ENCODE data around the gene GABRG3. TPM values are rescaled to one million over a fixed set of nuclear protein-coding genes. Genes with fewer than 3 reads are reported as not detected.

The GABRG3 gene
- total RNA-seq, 1 donor from 2014 or later, result 0.08 TPM

DNA sequence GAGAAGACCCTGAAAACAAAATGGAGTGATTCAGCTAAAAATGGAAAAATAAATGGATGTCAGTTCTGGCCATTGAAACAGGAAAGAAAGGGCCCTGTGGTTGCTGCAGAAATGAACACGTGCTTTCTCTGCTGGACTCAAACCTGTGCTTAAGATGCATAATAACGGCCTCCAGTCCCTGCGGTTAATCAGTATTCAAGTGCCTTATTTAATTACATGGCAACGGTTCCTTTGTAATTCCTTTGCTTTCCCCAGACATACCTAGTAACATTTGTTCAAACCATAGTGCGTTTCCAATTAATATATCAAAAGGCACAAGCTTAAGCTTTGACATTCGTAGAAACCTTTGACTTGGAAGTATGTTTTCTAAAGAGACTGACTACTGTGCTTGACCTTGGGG lies 428.3 kb downstream of the GABRG3 start:
- Histone ChIP-seq H3K4me3 (ENCODE audit: low read depth, low read length) (no peak overlapping the region), H3K36me3 (ENCODE audit: control insufficient read depth, insufficient read depth, low read length) (no peaks in the 10 kb centered on the region), H3K27me3 (ENCODE audit: control insufficient read depth, insufficient read depth, low read length) (no peaks in the 10 kb centered on the region)
- DNase-seq (ENCODE audit: low read depth), result no peak
- TF ChIP-seq, protein P1, sequence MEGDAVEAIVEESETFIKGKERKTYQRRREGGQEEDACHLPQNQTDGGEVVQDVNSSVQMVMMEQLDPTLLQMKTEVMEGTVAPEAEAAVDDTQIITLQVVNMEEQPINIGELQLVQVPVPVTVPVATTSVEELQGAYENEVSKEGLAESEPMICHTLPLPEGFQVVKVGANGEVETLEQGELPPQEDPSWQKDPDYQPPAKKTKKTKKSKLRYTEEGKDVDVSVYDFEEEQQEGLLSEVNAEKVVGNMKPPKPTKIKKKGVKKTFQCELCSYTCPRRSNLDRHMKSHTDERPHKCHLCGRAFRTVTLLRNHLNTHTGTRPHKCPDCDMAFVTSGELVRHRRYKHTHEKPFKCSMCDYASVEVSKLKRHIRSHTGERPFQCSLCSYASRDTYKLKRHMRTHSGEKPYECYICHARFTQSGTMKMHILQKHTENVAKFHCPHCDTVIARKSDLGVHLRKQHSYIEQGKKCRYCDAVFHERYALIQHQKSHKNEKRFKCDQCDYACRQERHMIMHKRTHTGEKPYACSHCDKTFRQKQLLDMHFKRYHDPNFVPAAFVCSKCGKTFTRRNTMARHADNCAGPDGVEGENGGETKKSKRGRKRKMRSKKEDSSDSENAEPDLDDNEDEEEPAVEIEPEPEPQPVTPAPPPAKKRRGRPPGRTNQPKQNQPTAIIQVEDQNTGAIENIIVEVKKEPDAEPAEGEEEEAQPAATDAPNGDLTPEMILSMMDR (IDR thresholded peaks at IDR 0.05; ENCODE audit: insufficient read depth, low read length, poor library complexity, severe bottlenecking), result no peak

DNA sequence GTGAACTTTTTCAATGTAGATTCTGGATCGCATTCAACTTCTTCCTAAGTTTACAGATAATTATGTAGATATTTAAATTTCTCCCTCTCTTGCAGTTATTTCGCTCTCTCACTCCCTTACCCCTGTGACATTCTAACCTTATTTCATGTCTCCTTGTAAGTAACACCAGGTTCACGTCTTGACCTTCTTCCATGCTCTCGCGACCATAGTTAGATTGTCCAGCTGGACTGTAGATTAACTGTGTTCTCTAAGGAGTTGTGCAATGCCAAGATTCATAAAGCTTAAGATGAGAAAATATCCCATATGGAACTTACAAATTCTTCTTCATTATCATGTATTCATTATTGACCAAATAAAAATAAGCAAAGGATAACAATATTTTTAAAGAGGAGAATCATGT lies 430.5 kb downstream of the GABRG3 start:
- no peak for DNase-seq (ENCODE audit: low read depth)
- Histone ChIP-seq H3K27me3 (ENCODE audit: control insufficient read depth, insufficient read depth, low read length) (no peaks in the 10 kb centered on the region), H3K36me3 (ENCODE audit: control insufficient read depth, insufficient read depth, low read length) (no peaks in the 10 kb centered on the region), H3K4me3 (ENCODE audit: low read depth, low read length) (no peak overlapping the region)
- TF ChIP-seq, protein P1 (IDR thresholded peaks at IDR 0.05; ENCODE audit: insufficient read depth, low read length, poor library complexity, severe bottlenecking), result no peak

DNA sequence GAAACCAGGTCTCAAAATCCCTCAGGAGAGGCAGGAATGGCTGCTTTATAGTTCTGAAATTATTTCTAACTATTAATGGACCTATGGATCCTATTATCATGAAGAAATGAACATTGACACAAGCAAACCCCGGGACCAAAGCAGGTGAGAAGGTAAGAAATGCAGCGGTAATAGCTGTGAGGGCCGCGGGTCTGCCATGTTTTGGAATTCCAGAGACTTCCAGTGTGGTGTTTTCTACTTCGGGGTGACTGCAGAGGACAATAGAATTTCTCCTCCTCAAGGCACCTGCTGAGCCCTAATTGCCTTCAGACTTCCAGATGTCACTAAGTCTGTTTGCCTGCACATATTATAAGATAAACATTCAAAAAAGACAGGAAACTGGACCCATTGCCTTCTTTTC lies 437.4 kb downstream of the GABRG3 start:
- TF ChIP-seq, protein P1 (IDR thresholded peaks at IDR 0.05; ENCODE audit: insufficient read depth, low read length, poor library complexity, severe bottlenecking), result no peak
- Histone ChIP-seq H3K27me3 (ENCODE audit: control insufficient read depth, insufficient read depth, low read length) (no peaks in the 10 kb centered on the region), H3K36me3 (ENCODE audit: control insufficient read depth, insufficient read depth, low read length) (no peaks in the 10 kb centered on the region), H3K4me3 (ENCODE audit: low read depth, low read length) (no peak overlapping the region)
- DNase-seq (ENCODE audit: low read depth), result no peak

DNA sequence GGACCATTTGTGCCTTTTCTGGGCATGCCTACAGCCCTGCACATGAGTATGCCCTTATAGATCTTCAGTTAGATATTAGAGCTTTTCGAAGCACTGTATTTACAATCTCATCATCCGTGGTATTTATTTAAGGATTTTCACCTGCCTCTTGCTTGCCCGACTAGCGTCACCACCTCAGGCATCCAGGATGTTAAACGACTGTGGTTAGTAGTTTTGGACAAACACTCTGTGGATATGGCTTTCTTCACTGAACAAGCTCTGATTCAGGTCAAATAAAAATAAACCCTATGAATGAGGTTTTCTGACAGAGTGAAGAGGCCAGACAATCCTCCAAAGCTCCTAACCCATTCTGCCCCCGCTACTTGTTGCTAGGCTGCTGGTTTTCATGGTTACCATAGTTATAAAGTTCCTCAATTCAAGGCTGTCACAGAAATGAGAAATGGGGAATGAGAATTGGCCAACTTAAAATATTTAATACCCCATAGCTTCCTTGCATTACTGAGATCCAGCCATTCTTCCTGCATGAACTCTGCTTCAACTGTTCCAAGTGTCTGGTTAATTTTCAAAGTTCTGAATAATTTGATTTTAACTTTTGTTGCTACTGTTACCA lies 440.1 kb downstream of the GABRG3 start:
- no peak for DNase-seq (ENCODE audit: low read depth)
- TF ChIP-seq, protein P1 (IDR thresholded peaks at IDR 0.05; ENCODE audit: insufficient read depth, low read length, poor library complexity, severe bottlenecking), result no peak
- Histone ChIP-seq H3K36me3 (ENCODE audit: control insufficient read depth, insufficient read depth, low read length) (no peaks in the 10 kb centered on the region), H3K4me3 (ENCODE audit: low read depth, low read length) (no peak overlapping the region), H3K27me3 (ENCODE audit: control insufficient read depth, insufficient read depth, low read length) (no peaks in the 10 kb centered on the region)

DNA sequence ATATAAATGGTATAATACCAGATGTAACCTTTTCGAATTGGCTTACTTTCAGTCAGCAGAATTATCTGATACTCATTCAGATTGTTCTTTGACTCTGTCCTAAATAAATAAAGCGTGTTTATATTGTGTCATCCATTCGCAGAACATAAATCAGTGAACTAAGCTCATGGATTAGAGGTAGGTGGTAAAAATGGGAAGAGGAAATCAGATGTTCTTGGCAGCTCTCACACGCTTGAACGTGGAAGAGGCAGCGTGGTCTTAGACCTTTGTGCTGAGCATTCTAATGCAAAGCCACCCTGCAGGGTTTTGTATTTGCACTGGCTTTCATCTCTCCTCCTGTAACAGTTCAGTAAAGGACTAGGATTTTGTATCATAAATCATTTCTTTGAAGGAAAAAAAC lies 441.4 kb downstream of the GABRG3 start:
- TF ChIP-seq, protein P1 (IDR thresholded peaks at IDR 0.05; ENCODE audit: insufficient read depth, low read length, poor library complexity, severe bottlenecking), result no peak
- no peak for DNase-seq (ENCODE audit: low read depth)
- Histone ChIP-seq H3K4me3 (ENCODE audit: low read depth, low read length) (no peak overlapping the region), H3K36me3 (ENCODE audit: control insufficient read depth, insufficient read depth, low read length) (no peaks in the 10 kb centered on the region), H3K27me3 (ENCODE audit: control insufficient read depth, insufficient read depth, low read length) (no peaks in the 10 kb centered on the region)
